Breast epithelium (tissue), 4 donors: ENCODE results near the gene NDST1. TPM values are rescaled to one million over a fixed set of nuclear protein-coding genes. Genes with fewer than 3 reads are reported as not detected.

Experiments used
- DNase-seq, 2 donors: peaks; one replicate each; pipeline ENCODE4 v3.0.0-alpha.2; 2019; ENCODE audit warnings: low spot score in 2 of 2
- H3K27ac ChIP-seq, 2 donors: fragments of 200-600 bp; sonication (generic) in 1 of 2; one replicate each; pipeline ENCODE4 v1.5.1; 2016 to 2019; ENCODE audit warnings: mild to moderate bottlenecking in 1 of 2
- H3K27me3 ChIP-seq, 2 donors: fragments of 200-600 bp; sonication (generic) in 1 of 2; one replicate each; pipeline versions ENCODE4 v1.5.1 to v1.6.0; 2017 to 2019; ENCODE audit warnings: control low read depth in 1 of 2, mild to moderate bottlenecking in 1 of 2
- H3K36me3 ChIP-seq: fragments of 200-600 bp; one replicate; pipeline ENCODE4 v1.5.1; 2019
- H3K4me1 ChIP-seq, 2 donors: fragments of 200-600 bp; sonication (generic); one replicate each; pipeline ENCODE4 v1.5.1; 2016 to 2019; ENCODE audit warnings: control low read depth in 1 of 2
- H3K4me3 ChIP-seq, 3 donors: fragments of 200-600 bp; sonication (generic); 1 replicate in 2 of 3; 2 replicates in 1 of 3; pipeline ENCODE4 v1.5.1; 2016 to 2019; ENCODE audit warnings: mild to moderate bottlenecking in 3 of 3, moderate library complexity in 2 of 3
- H3K9me3 ChIP-seq, 2 donors: fragments of 200-600 bp; sonication (generic) in 1 of 2; one replicate each; pipeline ENCODE4 v1.5.1; 2016 to 2019; ENCODE audit warnings: control low read depth in 1 of 2
- CTCF ChIP-seq, 3 donors: fragments of 450-650 bp; IDR thresholded peaks; one replicate each; pipeline ENCODE4 v1.5.1; 2016 to 2017; ENCODE audit warnings: antibody characterized with exemption in 3 of 3, mild to moderate bottlenecking in 3 of 3, moderate library complexity in 3 of 3
- POLR2A ChIP-seq: fragments of 450-650 bp; IDR thresholded peaks from one replicate; pipeline ENCODE4 v1.6.1; 2016; ENCODE audit warnings: antibody characterized with exemption, mild to moderate bottlenecking, moderate library complexity
- POLR2AphosphoS5 ChIP-seq, 3 donors: sonication (generic); formaldehyde crosslinking; IDR thresholded peaks; one replicate each; pipeline ENCODE4 v1.6.1; 2017; ENCODE audit warnings: antibody characterized with exemption in 3 of 3
- intact Hi-C: fragments of 100-400 bp; cut with DNase I; formaldehyde crosslinking; loops from one replicate; pipeline ENCODE4 v1.15.1; 2023; ENCODE audit warnings: low total_unique reads
- total RNA-seq, 3 donors: library from RNA; depleted of rRNA; stranded (reverse); fragments of >200 nt; gene quantifications; one replicate each; pipeline ENCODE4 v1.1.0, GENCODE V29; 2016

Gene NDST1
- total RNA-seq, 3 donors from 2014 or later = 46.7 to 92.3 (median 74.1) TPM

GRCh38 chr5:150490296-150490669 is 17.6 kb upstream of the NDST1 start:
- Histone ChIP-seq H3K4me1 (peaks cover 23 to 45% of the 10 kb centered on the region in 2 donors), H3K4me3 (no peak overlapping the region), H3K9me3 (no peaks in the 10 kb centered on the region), H3K27me3 (no peaks in the 10 kb centered on the region), H3K36me3 (no peaks in the 10 kb centered on the region), H3K27ac (peak overlapping the region; percentile 98)
- TF ChIP-seq CTCF (IDR thresholded peaks at IDR 0.05) (no peak), POLR2A (no peak), POLR2AphosphoS5 (IDR thresholded peaks at IDR 0.05) (no peak)
- intact Hi-C loops = no loop called here
- DNase-seq = no peak

GRCh38 chr5:150490754-150491153 is 17.2 kb upstream of the NDST1 start:
- no peak for DNase-seq
- Histone ChIP-seq H3K36me3 (no peaks in the 10 kb centered on the region), H3K4me1 (peaks cover 23 to 45% of the 10 kb centered on the region in 2 donors), H3K9me3 (no peaks in the 10 kb centered on the region), H3K27ac (peak overlapping the region; percentile 98), H3K4me3 (no peak overlapping the region), H3K27me3 (no peaks in the 10 kb centered on the region)
- intact Hi-C loops = no loop called here
- TF ChIP-seq POLR2A (no peak), POLR2AphosphoS5 (IDR thresholded peaks at IDR 0.05) (no peak), CTCF (IDR thresholded peaks at IDR 0.05) (no peak)

DNA sequence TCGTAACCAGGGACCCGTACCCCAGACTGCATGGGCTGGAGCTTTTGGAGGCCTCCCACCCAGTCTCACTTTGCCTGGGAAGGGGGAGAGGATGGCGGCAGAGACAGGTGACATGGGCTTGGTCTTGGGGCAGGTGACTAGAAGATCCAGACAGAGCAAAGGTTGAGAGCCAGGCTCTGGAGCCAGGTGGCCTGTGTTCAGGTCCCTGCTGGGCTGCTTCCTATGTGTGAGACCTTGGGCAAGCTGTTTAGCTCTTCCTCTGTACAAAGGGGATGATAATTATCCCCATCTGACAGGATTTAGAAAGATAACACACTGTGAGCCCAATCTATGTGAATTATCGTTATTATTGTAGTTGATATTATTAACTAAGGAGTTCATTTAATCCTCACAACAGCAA is 16.1 kb upstream of the NDST1 start:
- no peak for DNase-seq
- peak overlapping the region; percentile 98 for H3K27ac ChIP-seq
- no peak for TF ChIP-seq POLR2AphosphoS5 (IDR thresholded peaks at IDR 0.05)
- TF ChIP-seq CTCF (IDR thresholded peaks at IDR 0.05) = no peak
- TF ChIP-seq POLR2A = no peak
- intact Hi-C loops = no loop called here
- no peaks in the 10 kb centered on the region for H3K9me3 ChIP-seq
- no peaks in the 10 kb centered on the region for H3K36me3 ChIP-seq
- H3K27me3 ChIP-seq = no peaks in the 10 kb centered on the region
- no peak overlapping the region for H3K4me3 ChIP-seq
- H3K4me1 ChIP-seq = peaks cover 30 to 50% of the 10 kb centered on the region in 2 donors

- Histone ChIP-seq H3K4me3 (no peak overlapping the region), H3K36me3 (no peaks in the 10 kb centered on the region), H3K4me1 (peaks cover 37 to 56% of the 10 kb centered on the region in 2 donors), H3K27ac (peak overlapping the region; percentile 98), H3K9me3 (no peaks in the 10 kb centered on the region), H3K27me3 (no peaks in the 10 kb centered on the region)
- peak in 1 of 2 donors; percentile 81 for DNase-seq
- TF ChIP-seq POLR2AphosphoS5 (IDR thresholded peaks at IDR 0.05) (no peak), POLR2A (no peak), CTCF (IDR thresholded peaks at IDR 0.05) (no peak)
- intact Hi-C loops = no loop called here
Measured at GRCh38 chr5:150492621-150493020, 15.3 kb upstream of the NDST1 start.

DNA sequence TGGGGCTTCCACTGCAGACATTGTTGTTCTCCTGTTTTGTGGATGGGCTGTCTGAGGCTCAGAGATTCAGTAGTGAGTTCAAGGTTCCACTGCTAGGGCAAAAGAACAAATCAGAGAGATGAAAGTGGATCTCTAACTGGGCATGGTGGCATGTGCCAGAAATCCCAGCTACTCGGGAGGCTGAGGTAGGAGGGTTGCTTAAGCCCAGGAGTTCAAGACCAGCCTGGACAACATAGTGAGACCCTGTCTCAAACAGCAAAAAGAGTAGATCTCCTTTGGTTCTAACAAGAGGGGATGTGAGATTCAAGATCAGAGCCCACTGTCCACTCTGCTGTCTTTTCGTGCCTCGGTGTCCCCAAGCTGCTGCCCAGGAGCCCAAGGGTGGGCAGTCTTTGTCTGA is 11.8 kb upstream of the NDST1 start:
- no peak for DNase-seq
- Histone ChIP-seq H3K9me3 (no peaks in the 10 kb centered on the region), H3K36me3 (no peaks in the 10 kb centered on the region), H3K27ac (peak overlapping the region; percentile 96 to 99), H3K27me3 (no peaks in the 10 kb centered on the region), H3K4me3 (no peak overlapping the region), H3K4me1 (peaks cover 46 to 50% of the 10 kb centered on the region in 2 donors)
- TF ChIP-seq CTCF (IDR thresholded peaks at IDR 0.05) (no peak), POLR2AphosphoS5 (IDR thresholded peaks at IDR 0.05) (no peak), POLR2A (no peak)
- intact Hi-C loops = no loop called here
